HG02623 (cell line): ENCODE data around the gene ABTB2.

Experiments used
- ATAC-seq: cut with Tn5 transposase; IDR thresholded peaks from one replicate; pipeline ENCODE4 v1.9.1; 2021; ENCODE audit warnings: moderate library complexity; ENCODE audit not compliant: unreplicated experiment

Gene ABTB2

GRCh38 chr11:34344410-34344767, 13.4 kb downstream of the ABTB2 start:
- ATAC-seq, result no peak

- no peak for ATAC-seq
These were observed 14.1 kb downstream of the ABTB2 start for GRCh38 chr11:34343686-34344085.

GRCh38 chr11:34343153-34343552, 14.7 kb downstream of the ABTB2 start:
- ATAC-seq, result no peak

GRCh38 chr11:34341931-34342533, 15.8 kb downstream of the ABTB2 start:
- no peak for ATAC-seq

GRCh38 chr11:34341096-34341495, 16.7 kb downstream of the ABTB2 start:
- no peak for ATAC-seq

- ATAC-seq, result no peak
These were observed 17.2 kb downstream of the ABTB2 start for GRCh38 chr11:34340653-34341052.

GRCh38 chr11:34339149-34340064, 18.4 kb downstream of the ABTB2 start:
- ATAC-seq, result peak; percentile 65

- no peak for ATAC-seq
These were observed 20.8 kb downstream of the ABTB2 start for GRCh38 chr11:34337016-34337415.

- ATAC-seq, result no peak
These were observed 22.0 kb downstream of the ABTB2 start for GRCh38 chr11:34335801-34336200.

- ATAC-seq, result no peak
These were observed 22.5 kb downstream of the ABTB2 start for GRCh38 chr11:34335331-34335730.

- no peak for ATAC-seq
These were observed 24.0 kb downstream of the ABTB2 start for GRCh38 chr11:34333787-34334186.

GRCh38 chr11:34332524-34332923, 25.3 kb downstream of the ABTB2 start:
- no peak for ATAC-seq

GRCh38 chr11:34331736-34332135, 26.1 kb downstream of the ABTB2 start:
- no peak for ATAC-seq

GRCh38 chr11:34331329-34331728, 26.5 kb downstream of the ABTB2 start:
- ATAC-seq, result no peak

GRCh38 chr11:34330653-34331052, 27.2 kb downstream of the ABTB2 start:
- ATAC-seq, result no peak

- ATAC-seq, result no peak
These were observed 27.9 kb downstream of the ABTB2 start for GRCh38 chr11:34329876-34330275.

GRCh38 chr11:34328632-34328910, 29.2 kb downstream of the ABTB2 start:
- ATAC-seq, result no peak

- no peak for ATAC-seq
These were observed 29.8 kb downstream of the ABTB2 start for GRCh38 chr11:34327804-34328631.

- no peak for ATAC-seq
These were observed 33.3 kb downstream of the ABTB2 start for GRCh38 chr11:34324466-34324865.

- ATAC-seq, result no peak
These were observed 34.2 kb downstream of the ABTB2 start for GRCh38 chr11:34323601-34324000.

- ATAC-seq, result no peak
These were observed 39.4 kb downstream of the ABTB2 start for GRCh38 chr11:34318111-34319037.
